DND-41 (cell line): Measurements from ENCODE around the gene LMBR1L.

ENCODE experiments used
- ATAC-seq: fragments of 200-7000 bp; cut with Tn5 transposase; 3 replicates; pipeline ENCODE4 v1.9.1; 2021; ENCODE audit warnings: low read depth; ENCODE audit not compliant: insufficient read depth
- DNase-seq: peaks from one replicate; pipeline ENCODE4 v3.0.0-alpha.2; 2020
- H2AFZ ChIP-seq: 2 replicates; pipeline ENCODE4 v1.6.0; 2012; ENCODE audit warnings: low read depth, low read length
- H3K27ac ChIP-seq: 2 replicates; pipeline ENCODE4 v1.5.1; 2012; ENCODE audit warnings: low read length, inconsistent platforms
- H3K27me3 ChIP-seq: fragments of 200-600 bp; sonication (generic); 2 replicates; pipeline ENCODE4 v1.6.0; 2012; ENCODE audit warnings: low read length, mild to moderate bottlenecking, inconsistent platforms; ENCODE audit not compliant: insufficient read depth, poor library complexity
- H3K36me3 ChIP-seq: 2 replicates; pipeline ENCODE4 v1.5.1; 2012; ENCODE audit warnings: low read length, inconsistent platforms; ENCODE audit not compliant: insufficient read depth
- H3K4me1 ChIP-seq: 2 replicates; pipeline ENCODE4 v1.5.1; 2012; ENCODE audit warnings: mild to moderate bottlenecking, low read length; ENCODE audit not compliant: insufficient read depth
- H3K4me2 ChIP-seq: 2 replicates; pipeline ENCODE4 v1.6.0; 2012; ENCODE audit warnings: mild to moderate bottlenecking, moderate library complexity, low read length, inconsistent platforms; ENCODE audit not compliant: insufficient read depth
- H3K4me3 ChIP-seq, 2 experiments: fragments of 200-600 bp in 1 of 2; shearing (Covaris generic) in 1 of 2; 2 replicates each; pipeline ENCODE4 v1.5.1; 2012 to 2016; ENCODE audit warnings: inconsistent platforms in 2 of 2, low read length in 2 of 2, mild to moderate bottlenecking in 2 of 2, low read depth in 1 of 2, moderate library complexity in 1 of 2
- H3K79me2 ChIP-seq: 2 replicates; pipeline ENCODE4 v1.6.0; 2012; ENCODE audit warnings: low read length, inconsistent platforms; ENCODE audit not compliant: insufficient read depth
- H3K9ac ChIP-seq: 2 replicates; pipeline ENCODE4 v1.6.0; 2012; ENCODE audit warnings: low read depth, mild to moderate bottlenecking, inconsistent platforms, low read length, moderate library complexity
- H3K9me3 ChIP-seq: 2 replicates; pipeline ENCODE4 v1.5.1; 2012; ENCODE audit warnings: low read length, moderate library complexity, mild to moderate bottlenecking, inconsistent platforms; ENCODE audit not compliant: insufficient read depth, severe bottlenecking
- H4K20me1 ChIP-seq: 2 replicates; pipeline ENCODE4 v1.6.0; 2012; ENCODE audit warnings: low read length; ENCODE audit not compliant: insufficient read depth
- CTCF ChIP-seq: IDR thresholded peaks from 2 replicates; pipeline ENCODE4 v1.5.1; 2012; ENCODE audit warnings: borderline replicate concordance, low read length, moderate library complexity, mild to moderate bottlenecking; ENCODE audit not compliant: poor library complexity, severe bottlenecking; ENCODE audit errors: extremely low read depth
- EZH2 ChIP-seq: IDR thresholded peaks from 3 replicates; pipeline ENCODE4 v1.6.1; 2012; ENCODE audit warnings: borderline replicate concordance, low read depth, mild to moderate bottlenecking, moderate library complexity, low read length, inconsistent platforms; ENCODE audit not compliant: severe bottlenecking

LMBR1L gene

GRCh38 chr12:49050507-49051372 lies 59.9 kb downstream of the LMBR1L start:
- no peak for DNase-seq
- ATAC-seq = no peak
- H4K20me1 ChIP-seq = peaks cover 72% of the 10 kb centered on the region

DNA sequence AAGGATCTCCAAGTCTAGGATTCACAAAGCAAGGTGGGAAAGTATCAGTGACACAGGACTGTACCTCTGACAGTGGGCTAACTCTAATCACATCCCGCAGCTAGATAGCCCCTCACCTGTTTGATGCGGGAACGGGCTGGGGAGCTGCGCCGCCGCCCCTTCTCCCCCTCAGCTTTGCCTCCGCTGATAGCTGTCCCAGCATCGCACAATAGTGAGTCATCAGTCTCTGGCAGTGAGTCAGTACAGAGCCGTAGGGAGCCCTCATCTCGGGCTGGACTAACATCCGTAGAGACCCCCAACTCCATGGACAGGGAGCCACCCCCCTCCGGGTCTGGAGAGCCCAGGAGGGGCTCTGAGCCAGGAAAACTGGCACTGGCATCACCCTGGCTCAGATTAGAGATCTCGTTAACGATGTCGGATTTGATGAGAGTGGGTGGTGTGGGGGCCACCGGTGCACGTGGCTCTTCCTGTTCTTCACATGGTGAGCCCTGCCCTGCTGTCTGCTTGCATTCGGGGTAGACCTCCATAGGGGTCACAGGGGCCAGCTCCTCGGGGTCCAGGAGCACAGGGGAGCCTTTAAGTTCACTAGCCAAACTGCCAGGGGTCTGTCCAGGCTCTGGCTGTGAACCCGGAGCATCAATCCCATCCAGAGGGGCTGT lies 61.0 kb downstream of the LMBR1L start:
- TF ChIP-seq CTCF (no peak), EZH2 (no peak)
- Histone ChIP-seq H4K20me1 (peaks cover 66% of the 10 kb centered on the region), H2AFZ (no peak overlapping the region), H3K27ac (no peak overlapping the region), H3K4me3 (no peak overlapping the region), H3K79me2 (peaks cover 43% of the 10 kb centered on the region), H3K9ac (no peak overlapping the region), H3K27me3 (no peaks in the 10 kb centered on the region), H3K36me3 (peaks cover 98% of the 10 kb centered on the region), H3K9me3 (no peaks in the 10 kb centered on the region), H3K4me1 (peaks cover 5% of the 10 kb centered on the region; the same call in 1 of the 2 replicates), H3K4me2 (no peak overlapping the region)
- DNase-seq (no peak), ATAC-seq (no peak)

More at GRCh38 chr12:49050507-49051372, 59.9 kb downstream of the LMBR1L start:
- TF ChIP-seq CTCF (no peak), EZH2 (no peak)
- Histone ChIP-seq H3K27me3 (no peaks in the 10 kb centered on the region), H3K79me2 (peaks cover 54% of the 10 kb centered on the region), H3K27ac (no peak overlapping the region), H3K4me1 (peaks cover 16% of the 10 kb centered on the region), H2AFZ (no peak overlapping the region), H3K4me2 (no peak overlapping the region), H3K9me3 (no peaks in the 10 kb centered on the region), H3K36me3 (peaks cover 98% of the 10 kb centered on the region), H3K9ac (no peak overlapping the region), H3K4me3 (no peak overlapping the region)

DNA sequence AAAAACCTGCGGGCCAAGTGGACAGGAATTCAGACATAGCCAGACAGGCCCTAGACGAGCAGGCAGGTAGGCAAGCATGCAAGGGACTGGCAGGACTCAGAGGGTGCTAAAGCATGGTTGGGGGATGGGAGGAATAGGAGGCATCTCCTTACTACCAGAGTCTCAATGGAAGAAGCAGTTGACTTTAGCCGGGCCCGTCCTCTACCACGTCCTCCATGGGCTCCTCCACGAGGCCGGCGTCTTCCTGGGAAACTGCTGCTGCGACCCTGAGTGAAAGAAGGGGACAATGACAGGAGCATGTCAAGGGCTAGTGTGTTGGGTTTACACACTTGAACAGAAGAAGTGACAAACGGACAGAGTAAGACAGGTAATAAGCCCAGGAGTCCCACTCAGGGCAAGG lies 61.7 kb downstream of the LMBR1L start:
- peaks cover 98% of the 10 kb centered on the region for H3K36me3 ChIP-seq
- no peak overlapping the region for H3K4me2 ChIP-seq
- H3K9ac ChIP-seq = no peak overlapping the region
- H3K27ac ChIP-seq = no peak overlapping the region
- no peak overlapping the region for H3K4me3 ChIP-seq
- H2AFZ ChIP-seq = no peak overlapping the region
- no peak for TF ChIP-seq EZH2
- TF ChIP-seq CTCF = no peak
- no peaks in the 10 kb centered on the region for H3K4me1 ChIP-seq
- no peaks in the 10 kb centered on the region for H3K9me3 ChIP-seq
- peaks cover 36% of the 10 kb centered on the region for H3K79me2 ChIP-seq
- no peaks in the 10 kb centered on the region for H3K27me3 ChIP-seq
- ATAC-seq = no peak
- peaks cover 62% of the 10 kb centered on the region for H4K20me1 ChIP-seq
- DNase-seq = no peak
